ENCODE data around the gene KCNQ1.

Gene KCNQ1

GRCh38 chr11:2869561-2870427 lies 425.0 kb downstream of the KCNQ1 start:
- no peak for DNase-seq (ENCODE audit: extremely low read depth, low read depth)
- no peak for TF ChIP-seq CTCF (IDR thresholded peaks at IDR 0.05; ENCODE audit: low read depth, low read length)

- no peak for DNase-seq (ENCODE audit: extremely low read depth, low read depth)
- TF ChIP-seq CTCF (IDR thresholded peaks at IDR 0.05; ENCODE audit: low read depth, low read length), result no peak
Measured at GRCh38 chr11:2870460-2870859, 425.7 kb downstream of the KCNQ1 start.

- no peak for DNase-seq (ENCODE audit: extremely low read depth, low read depth)
- TF ChIP-seq CTCF (IDR thresholded peaks at IDR 0.05; ENCODE audit: low read depth, low read length), result no peak
Measured at GRCh38 chr11:2870969-2871680, 426.3 kb downstream of the KCNQ1 start.

- DNase-seq (ENCODE audit: extremely low read depth, low read depth), result no peak
- TF ChIP-seq CTCF (IDR thresholded peaks at IDR 0.05; ENCODE audit: low read depth, low read length), result no peak
Measured at GRCh38 chr11:2874963-2875362, 430.2 kb downstream of the KCNQ1 start.

GRCh38 chr11:2877474-2877873 lies 432.7 kb downstream of the KCNQ1 start:
- no peak for DNase-seq (ENCODE audit: extremely low read depth, low read depth)
- no peak for TF ChIP-seq CTCF (IDR thresholded peaks at IDR 0.05; ENCODE audit: low read depth, low read length)

GRCh38 chr11:2878782-2879181 lies 434.0 kb downstream of the KCNQ1 start:
- TF ChIP-seq CTCF (IDR thresholded peaks at IDR 0.05; ENCODE audit: low read depth, low read length), result no peak
- no peak for DNase-seq (ENCODE audit: extremely low read depth, low read depth)

- no peak for DNase-seq (ENCODE audit: extremely low read depth, low read depth)
- TF ChIP-seq CTCF (IDR thresholded peaks at IDR 0.05; ENCODE audit: low read depth, low read length), result no peak
Measured at GRCh38 chr11:2880646-2881045, 435.8 kb downstream of the KCNQ1 start.
